Raji (cell line): ENCODE measurements around the gene IDUA.

Experiments
- POLR2A ChIP-seq: IDR thresholded peaks from 2 replicates; pipeline ENCODE4 v1.6.1; 2011; ENCODE audit warnings: low read depth, low read length, control low read depth; ENCODE audit not compliant: insufficient read depth

The IDUA gene

DNA sequence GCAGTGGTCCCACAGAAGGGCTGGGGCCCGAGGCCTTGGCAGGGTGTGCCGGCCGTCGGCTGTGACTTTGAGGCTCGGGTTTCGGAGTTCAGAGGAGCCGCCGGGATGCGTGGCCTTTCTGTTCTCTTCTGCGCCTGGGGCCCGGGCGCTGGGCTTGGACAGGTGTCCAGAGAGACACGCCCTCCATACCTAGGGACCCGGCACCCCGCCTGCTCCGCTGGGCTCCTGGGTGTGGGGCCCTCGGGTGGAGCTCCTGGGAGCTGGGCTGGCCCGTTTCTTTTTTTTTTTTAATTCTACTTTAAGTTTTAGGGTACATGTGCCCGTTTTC is 35.9 kb downstream of the IDUA start:
- no peak for TF ChIP-seq POLR2A

DNA sequence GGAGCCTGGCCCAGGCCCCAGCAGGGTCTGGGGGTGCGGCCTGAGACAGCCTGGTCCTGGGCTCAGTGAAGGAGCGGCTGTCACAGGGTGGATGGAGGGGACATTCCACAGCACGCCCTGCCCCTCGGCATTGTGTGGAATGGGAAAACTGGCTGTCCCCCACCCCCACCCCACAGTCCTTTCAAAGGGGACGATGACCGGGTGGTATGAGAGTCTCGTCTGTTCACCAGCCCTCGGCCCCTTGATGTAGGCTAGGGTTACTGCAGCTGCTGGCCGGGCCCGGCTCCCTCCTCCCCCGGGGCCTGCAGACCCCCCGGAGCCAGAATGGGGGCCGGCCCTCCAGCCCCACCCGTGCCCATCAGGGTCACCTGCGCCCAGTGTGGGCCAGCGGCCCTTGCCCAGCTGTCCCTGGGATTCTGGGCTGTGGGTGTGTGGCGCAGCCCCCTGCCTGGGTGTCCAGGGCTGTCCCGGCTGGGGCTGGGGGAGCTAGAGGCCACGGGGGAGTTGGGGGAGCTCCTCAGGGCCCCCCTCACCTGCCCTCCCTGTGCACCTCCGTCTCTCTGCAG is 36.3 kb downstream of the IDUA start:
- no peak for TF ChIP-seq POLR2A

DNA sequence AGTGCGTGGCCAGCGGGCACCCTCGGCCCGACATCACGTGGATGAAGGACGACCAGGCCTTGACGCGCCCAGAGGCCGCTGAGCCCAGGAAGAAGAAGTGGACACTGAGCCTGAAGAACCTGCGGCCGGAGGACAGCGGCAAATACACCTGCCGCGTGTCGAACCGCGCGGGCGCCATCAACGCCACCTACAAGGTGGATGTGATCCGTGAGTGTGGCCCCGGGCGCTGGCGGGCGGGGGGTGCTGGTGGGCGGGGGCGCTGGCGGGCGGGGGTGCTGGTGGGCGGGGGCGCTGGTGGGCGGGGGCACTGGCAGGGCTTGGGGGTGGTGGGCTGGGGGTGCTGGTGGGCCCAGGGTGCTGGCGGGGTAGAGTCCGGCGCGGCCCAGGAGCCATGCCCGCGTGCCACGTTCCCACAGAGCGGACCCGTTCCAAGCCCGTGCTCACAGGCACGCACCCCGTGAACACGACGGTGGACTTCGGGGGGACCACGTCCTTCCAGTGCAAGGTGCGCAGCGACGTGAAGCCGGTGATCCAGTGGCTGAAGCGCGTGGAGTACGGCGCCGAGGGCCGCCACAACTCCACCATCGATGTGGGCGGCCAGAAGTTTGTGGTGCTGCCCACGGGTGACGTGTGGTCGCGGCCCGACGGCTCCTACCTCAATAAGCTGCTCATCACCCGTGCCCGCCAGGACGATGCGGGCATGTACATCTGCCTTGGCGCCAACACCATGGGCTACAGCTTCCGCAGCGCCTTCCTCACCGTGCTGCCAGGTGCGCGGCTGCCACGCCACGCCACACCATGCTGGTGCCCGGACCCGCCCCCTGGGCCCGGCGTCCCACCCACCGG is 37.3 kb downstream of the IDUA start:
- no peak for TF ChIP-seq POLR2A

DNA sequence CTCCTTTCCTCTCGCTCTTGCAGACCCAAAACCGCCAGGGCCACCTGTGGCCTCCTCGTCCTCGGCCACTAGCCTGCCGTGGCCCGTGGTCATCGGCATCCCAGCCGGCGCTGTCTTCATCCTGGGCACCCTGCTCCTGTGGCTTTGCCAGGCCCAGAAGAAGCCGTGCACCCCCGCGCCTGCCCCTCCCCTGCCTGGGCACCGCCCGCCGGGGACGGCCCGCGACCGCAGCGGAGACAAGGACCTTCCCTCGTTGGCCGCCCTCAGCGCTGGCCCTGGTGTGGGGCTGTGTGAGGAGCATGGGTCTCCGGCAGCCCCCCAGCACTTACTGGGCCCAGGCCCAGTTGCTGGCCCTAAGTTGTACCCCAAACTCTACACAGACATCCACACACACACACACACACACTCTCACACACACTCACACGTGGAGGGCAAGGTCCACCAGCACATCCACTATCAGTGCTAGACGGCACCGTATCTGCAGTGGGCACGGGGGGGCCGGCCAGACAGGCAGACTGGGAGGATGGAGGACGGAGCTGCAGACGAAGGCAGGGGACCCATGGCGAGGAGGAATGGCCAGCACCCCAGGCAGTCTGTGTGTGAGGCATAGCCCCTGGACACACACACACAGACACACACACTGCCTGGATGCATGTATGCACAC is 38.2 kb downstream of the IDUA start:
- TF ChIP-seq POLR2A: no peak

DNA sequence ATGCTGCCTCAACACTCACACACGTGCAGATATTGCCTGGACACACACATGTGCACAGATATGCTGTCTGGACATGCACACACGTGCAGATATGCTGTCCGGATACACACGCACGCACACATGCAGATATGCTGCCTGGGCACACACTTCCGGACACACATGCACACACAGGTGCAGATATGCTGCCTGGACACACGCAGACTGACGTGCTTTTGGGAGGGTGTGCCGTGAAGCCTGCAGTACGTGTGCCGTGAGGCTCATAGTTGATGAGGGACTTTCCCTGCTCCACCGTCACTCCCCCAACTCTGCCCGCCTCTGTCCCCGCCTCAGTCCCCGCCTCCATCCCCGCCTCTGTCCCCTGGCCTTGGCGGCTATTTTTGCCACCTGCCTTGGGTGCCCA is 39.3 kb downstream of the IDUA start:
- TF ChIP-seq POLR2A: peak; percentile 42; the same call in 1 of the 2 replicates

DNA sequence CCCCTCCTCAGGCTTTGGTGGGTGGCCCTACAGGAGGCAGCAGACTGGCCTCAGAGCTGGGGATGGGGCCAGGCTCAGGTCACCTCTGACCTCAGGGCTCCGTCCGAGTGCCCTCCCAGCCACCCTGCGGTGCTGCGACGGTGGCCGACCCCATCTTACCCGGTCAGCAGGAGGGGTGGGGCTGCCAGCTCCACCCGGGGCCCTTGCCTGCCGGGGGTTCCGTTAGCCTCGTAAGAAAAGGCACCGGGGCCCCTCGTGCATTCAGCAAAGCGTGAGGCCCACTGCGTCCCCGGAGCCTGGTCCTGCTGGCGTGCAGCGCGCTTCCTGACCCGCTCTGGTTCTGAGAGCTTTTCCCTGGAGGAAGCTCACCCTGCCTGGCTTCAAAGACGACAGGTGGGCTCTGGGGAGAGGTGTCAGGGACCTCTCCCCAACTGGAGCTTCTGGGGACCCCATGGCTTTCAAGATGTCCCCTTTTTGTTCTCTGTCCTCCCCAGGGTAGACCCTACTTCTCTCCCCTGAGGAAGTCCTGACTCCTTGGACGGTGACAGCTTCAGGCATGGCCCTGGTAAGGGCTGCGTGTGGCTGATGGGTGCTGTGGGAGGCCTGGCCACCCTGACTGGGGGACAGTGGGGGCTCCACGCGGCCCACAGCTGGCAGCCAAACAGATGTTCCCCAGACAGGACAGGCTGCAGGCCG is 40.5 kb downstream of the IDUA start:
- no peak for TF ChIP-seq POLR2A

DNA sequence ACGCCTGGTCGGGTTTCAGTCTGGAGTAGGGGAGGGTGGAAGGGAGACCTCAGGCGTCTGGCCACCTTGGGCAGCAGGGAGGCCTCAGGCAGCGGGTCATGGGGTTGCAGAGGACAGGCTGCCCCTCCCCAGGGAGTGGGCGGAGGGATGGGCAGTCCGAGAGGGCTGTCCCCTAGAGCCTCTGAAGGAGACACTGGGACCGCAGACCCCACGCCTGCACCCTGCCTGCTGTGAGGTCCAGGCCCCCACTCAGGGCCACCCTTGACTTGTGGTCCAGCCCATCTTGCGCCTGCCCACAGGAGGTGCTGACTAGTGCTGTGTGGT is 41.0 kb downstream of the IDUA start:
- no peak for TF ChIP-seq POLR2A

DNA sequence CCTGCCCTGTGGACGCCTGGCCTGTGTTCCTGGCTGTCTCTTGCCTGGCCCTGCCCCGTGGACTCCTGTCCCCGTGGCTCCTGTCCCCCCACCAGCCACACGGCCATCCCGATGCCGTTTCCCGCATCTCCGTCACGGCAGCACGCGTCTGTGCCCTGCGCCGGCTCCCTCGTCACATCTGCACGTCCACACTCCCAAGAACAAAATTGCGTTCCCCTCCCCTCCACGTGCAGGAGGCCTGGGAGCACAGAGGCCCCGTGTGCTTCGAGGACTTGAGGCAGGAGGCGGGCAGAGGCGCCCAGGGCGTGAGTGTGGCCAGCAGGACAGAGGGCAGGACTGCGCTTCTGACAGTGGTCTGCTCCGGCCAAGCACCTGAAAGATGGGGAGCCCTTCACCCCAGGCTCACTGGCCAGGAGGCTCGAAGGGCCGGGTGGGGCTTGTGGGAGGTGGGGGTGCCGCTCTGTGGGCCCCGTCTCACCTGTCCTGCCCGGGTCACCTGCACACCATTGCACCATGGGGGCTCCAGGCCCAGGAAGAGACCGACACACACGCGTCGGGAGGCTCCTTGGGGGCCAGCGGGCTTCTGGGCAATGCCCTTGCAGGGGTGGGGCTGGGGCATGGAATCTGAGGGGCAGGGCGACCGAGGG is 41.9 kb downstream of the IDUA start:
- no peak for TF ChIP-seq POLR2A

DNA sequence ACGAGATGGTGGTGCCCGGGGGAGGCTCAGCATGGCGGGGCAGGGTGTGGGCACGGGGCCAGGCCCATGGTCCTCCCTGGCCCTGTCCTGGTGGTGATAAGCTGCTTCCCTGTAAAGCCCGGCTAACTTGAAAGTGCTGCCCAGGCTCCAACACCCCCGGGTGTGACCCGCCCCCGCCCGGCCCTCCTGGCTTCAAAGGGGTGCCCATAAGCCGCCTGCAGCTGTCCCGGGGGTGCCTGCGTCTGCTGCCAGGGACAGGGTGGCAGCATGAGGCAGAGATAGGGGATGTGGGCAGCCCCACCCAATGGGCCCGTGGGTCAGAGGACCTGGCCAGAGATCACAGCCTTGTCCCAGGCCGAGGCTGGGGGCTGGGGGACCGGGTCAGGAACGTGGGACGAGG is 42.7 kb downstream of the IDUA start:
- TF ChIP-seq POLR2A: no peak

GRCh38 chr4:1030031-1030430 is 43.2 kb downstream of the IDUA start:
- TF ChIP-seq POLR2A: no peak

GRCh38 chr4:1030559-1030958 is 43.7 kb downstream of the IDUA start:
- no peak for TF ChIP-seq POLR2A

DNA sequence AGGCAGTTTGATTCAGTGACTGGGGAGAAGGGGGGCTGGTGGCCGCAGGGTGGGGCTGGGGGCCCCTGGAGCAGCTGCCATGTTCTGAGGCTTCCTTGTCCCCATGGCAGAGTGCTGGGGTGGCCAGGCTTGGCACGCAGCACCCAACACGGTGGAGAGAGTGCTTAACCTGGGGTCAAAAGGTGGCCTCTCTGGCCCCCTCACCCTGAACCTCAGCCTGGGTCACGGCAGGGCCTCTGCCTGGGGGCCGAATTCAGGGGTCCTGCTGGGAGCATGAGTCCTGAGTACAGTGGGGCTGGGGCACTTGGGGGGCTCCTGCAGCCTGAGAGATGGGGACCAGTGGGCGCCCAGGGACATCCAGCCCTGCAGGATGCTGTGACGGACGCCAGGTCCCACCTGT is 44.5 kb downstream of the IDUA start:
- TF ChIP-seq POLR2A: no peak

DNA sequence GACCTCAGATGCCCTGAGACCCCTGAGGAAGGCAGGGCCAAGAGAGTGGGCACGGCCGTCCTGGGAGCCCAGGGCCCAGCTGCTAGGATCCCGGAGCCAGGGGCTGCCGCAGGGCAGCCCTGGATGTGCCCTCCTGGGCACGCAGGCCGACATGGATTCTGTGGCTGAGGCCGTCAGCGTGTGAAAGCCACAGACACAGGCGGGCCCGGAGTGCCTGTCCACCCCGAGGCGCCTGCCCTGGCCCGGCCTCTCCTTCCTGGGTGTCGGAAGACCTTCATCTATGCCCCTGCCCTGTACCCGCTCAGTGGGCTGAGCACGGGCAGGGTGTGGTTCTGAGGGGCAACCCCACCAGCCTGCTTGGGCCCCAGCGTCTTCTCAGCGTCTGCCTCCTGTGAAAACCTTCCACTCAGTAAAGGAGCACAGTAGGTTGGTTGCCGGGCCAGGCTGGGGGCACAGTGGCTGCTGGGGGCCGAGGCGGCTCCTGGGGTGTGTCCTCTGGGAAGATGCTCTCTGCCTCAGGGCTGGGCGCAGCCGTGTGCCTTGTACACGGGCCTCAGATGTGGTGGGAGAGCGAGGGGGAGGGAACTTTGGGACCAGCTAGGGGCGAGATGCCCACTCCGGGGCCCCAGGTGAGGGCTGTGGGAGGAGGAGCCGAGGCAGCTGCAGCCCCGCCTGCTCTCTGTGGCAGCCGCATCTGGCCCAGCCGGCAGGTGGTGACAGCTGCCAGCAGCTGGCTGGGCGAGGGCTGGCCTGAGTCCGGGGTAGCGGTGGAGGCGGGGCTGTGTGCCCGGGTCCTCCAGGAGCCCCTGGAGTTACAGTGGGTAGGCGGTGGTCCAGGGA is 45.3 kb downstream of the IDUA start:
- TF ChIP-seq POLR2A: no peak

DNA sequence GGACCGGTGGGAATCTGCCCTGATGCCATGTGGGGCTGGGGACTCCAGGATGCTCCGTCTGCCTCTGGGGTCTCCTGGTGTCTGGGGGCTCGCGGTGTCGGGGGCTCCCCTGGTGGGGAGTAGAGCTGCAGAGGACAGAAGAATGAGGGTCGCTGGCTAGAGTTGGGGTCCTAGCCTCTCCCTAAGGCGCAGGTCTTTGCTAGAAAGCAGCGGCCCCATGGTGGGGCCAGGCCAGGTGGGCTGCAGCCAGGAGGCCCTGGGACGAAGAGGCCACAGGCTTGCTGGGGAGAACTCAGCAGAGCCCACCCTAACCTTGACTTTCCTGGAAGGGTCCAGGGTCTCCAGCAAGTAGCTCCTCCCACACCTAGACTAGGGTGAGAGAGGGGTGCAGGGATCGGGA is 46.0 kb downstream of the IDUA start:
- TF ChIP-seq POLR2A: no peak
